Endothelial cell of umbilical vein (primary cell): ENCODE data around the gene ZFYVE21. TPM values are rescaled to one million over a fixed set of nuclear protein-coding genes. Genes with fewer than 3 reads are reported as not detected.

ENCODE experiments used
- BruUV-seq: library from RNA; stranded (reverse); fragments of 400-500 nt; replicated peaks from 2 replicates; lab custom pipeline; 2021; lab: Mats Ljungman, UMichigan
- CTCF ChIA-PET: fragments of 300-600, 350-600 bp; sonication (Branson Sonifier 250); formaldehyde crosslinking; loops from one replicate; lab custom pipeline; 2021; ENCODE audit warnings: antibody characterized with exemption, inconsistent platforms; lab: Charles Lee
- POLR2A ChIA-PET: fragments of 300-600, 350-600 bp; sonication (Branson Sonifier 250); formaldehyde crosslinking; loops from one replicate; lab custom pipeline; 2021; ENCODE audit warnings: antibody characterized with exemption, inconsistent platforms; lab: Charles Lee
- DNase-seq: peaks from one replicate; pipeline ENCODE4 v3.0.0-alpha.2; 2011; ENCODE audit warnings: low read depth, low spot score
- FAIRE-seq: peaks from 2 replicates; lab custom pipeline; 2011; peaks lifted over from hg19 to GRCh38; lab: Jason Lieb, UNC
- H2AFZ ChIP-seq: 2 replicates; pipeline ENCODE4 v1.6.0; 2012; ENCODE audit warnings: low read depth, low read length, control low read depth, inconsistent platforms
- H3K27ac ChIP-seq: 2 replicates; pipeline ENCODE4 v1.5.1; 2011; ENCODE audit warnings: low read depth, mild to moderate bottlenecking, control low read depth, low read length, moderate library complexity; ENCODE audit not compliant: insufficient read depth
- H3K27me3 ChIP-seq, 2 experiments: 2 replicates each; pipeline versions ENCODE4 v1.6.0 to v1.6.1; 2011; ENCODE audit warnings: low read length in 2 of 2, mixed read lengths in 1 of 2; ENCODE audit not compliant: control insufficient read depth in 2 of 2, insufficient read depth in 2 of 2
- H3K36me3 ChIP-seq, 2 experiments: 2 replicates in 1 of 2; 3 replicates in 1 of 2; pipeline ENCODE4 v1.5.1; 2011; ENCODE audit warnings: low read length in 2 of 2, mild to moderate bottlenecking in 1 of 2, moderate library complexity in 1 of 2; ENCODE audit not compliant: control insufficient read depth in 2 of 2, insufficient read depth in 2 of 2; ENCODE audit errors: extremely low read depth in 1 of 2
- H3K4me1 ChIP-seq: 3 replicates; pipeline ENCODE4 v1.5.1; 2011; ENCODE audit warnings: mild to moderate bottlenecking, low read length; ENCODE audit not compliant: control insufficient read depth, insufficient read depth; ENCODE audit errors: extremely low read depth
- H3K4me2 ChIP-seq: 2 replicates; pipeline ENCODE4 v1.6.1; 2011; ENCODE audit warnings: low read length, control low read depth, mixed read lengths; ENCODE audit not compliant: insufficient read depth
- H3K4me3 ChIP-seq, 3 experiments: fragments of 200-600 bp in 1 of 3; sonication (generic), shearing (Covaris generic) in 1 of 3; replicated peaks in 1 of 3; 2 replicates each; pipeline ENCODE4 v1.5.1; 2011 to 2016; ENCODE audit warnings: control low read depth in 3 of 3, low read length in 3 of 3, mild to moderate bottlenecking in 2 of 3, inconsistent platforms in 1 of 3, low read depth in 1 of 3, moderate library complexity in 1 of 3; ENCODE audit not compliant: insufficient read depth in 1 of 3
- H3K79me2 ChIP-seq: 2 replicates; pipeline ENCODE4 v1.6.0; 2012; ENCODE audit warnings: low read length, inconsistent platforms; ENCODE audit not compliant: control insufficient read depth, insufficient read depth
- H3K9ac ChIP-seq: replicated peaks from 2 replicates; pipeline ENCODE3; 2011; ENCODE audit warnings: low read length, control low read depth; ENCODE audit not compliant: insufficient read depth; ENCODE audit errors: extremely low read depth
- H3K9me1 ChIP-seq: replicated peaks from 3 replicates; pipeline ENCODE4 v1.6.0; 2011; ENCODE audit warnings: mild to moderate bottlenecking, low read length; ENCODE audit not compliant: control insufficient read depth, insufficient read depth; ENCODE audit errors: extremely low read depth
- H3K9me3 ChIP-seq: replicated peaks from 2 replicates; pipeline ENCODE4 v1.5.1; 2012; ENCODE audit warnings: low read length, inconsistent platforms; ENCODE audit not compliant: control insufficient read depth, insufficient read depth
- H4K20me1 ChIP-seq: replicated peaks from 2 replicates; pipeline ENCODE3; 2011; ENCODE audit warnings: mild to moderate bottlenecking, low read length; ENCODE audit not compliant: control insufficient read depth, insufficient read depth; ENCODE audit errors: extremely low read depth
- EZH2 ChIP-seq: IDR thresholded peaks from 2 replicates; pipeline ENCODE4 v1.6.1; 2012; ENCODE audit warnings: borderline replicate concordance, low read depth, mild to moderate bottlenecking, moderate library complexity, low read length, inconsistent platforms; ENCODE audit not compliant: severe bottlenecking
- FOS ChIP-seq: IDR thresholded peaks from 2 replicates; pipeline ENCODE4 v1.6.1; 2011; ENCODE audit warnings: mild to moderate bottlenecking, low read length, moderate library complexity, borderline replicate concordance; ENCODE audit not compliant: insufficient read depth
- GATA2 ChIP-seq: IDR thresholded peaks from 2 replicates; pipeline ENCODE4 v1.7.0; 2011; ENCODE audit warnings: low read depth, mild to moderate bottlenecking, moderate library complexity, mixed read lengths, low read length; ENCODE audit not compliant: insufficient read length, insufficient read depth
- JUN ChIP-seq: IDR thresholded peaks from 2 replicates; pipeline ENCODE4 v1.6.1; 2011; ENCODE audit warnings: borderline replicate concordance, low read depth; ENCODE audit not compliant: insufficient read length, insufficient read depth
- MYC ChIP-seq: IDR thresholded peaks from one replicate; pipeline ENCODE4 v1.6.1; 2011; ENCODE audit warnings: mild to moderate bottlenecking, low read depth, low read length
- POLR2A ChIP-seq: IDR thresholded peaks from 2 replicates; pipeline ENCODE4 v1.6.1; 2012; ENCODE audit warnings: low read depth, mild to moderate bottlenecking, control low read depth, low read length
- POLR2AphosphoS5 ChIP-seq: IDR thresholded peaks from 2 replicates; pipeline ENCODE4 v1.6.1; 2012; ENCODE audit warnings: low read depth, mild to moderate bottlenecking, control low read depth, low read length, moderate library complexity; ENCODE audit not compliant: insufficient read depth
- dilution Hi-C: fragments of 300-500 bp; cut with MboI; formaldehyde crosslinking; loops from one replicate; pipeline ENCODE4 v1.15.0; 2019; ENCODE audit warnings: low sequenced_read_pairs; ENCODE audit not compliant: extremely low pct_ligation_motif_present
- intact Hi-C: fragments of 100-400 bp; cut with micrococcal nuclease; formaldehyde crosslinking; loops from one replicate; pipeline ENCODE4 v1.10.0; 2022
- polyA plus RNA-seq, 4 experiments: library from polyadenylated mRNA; depleted of rRNA in 3 of 4; stranded (reverse) in 3 of 4; unstranded in 1 of 4; fragments of >200 nt; gene quantifications; 2 replicates each; pipeline versions ENCODE4 v1.2.1 to v1.2.3, GENCODE V29; 2011 to 2012; ENCODE audit warnings: missing spikeins in 1 of 4
- total RNA-seq: library from RNA; stranded (reverse); gene quantifications from 2 replicates; pipeline ENCODE4 v1.2.3, GENCODE V29; 2021
- TF ChIP-seq, protein P1 (sequence below): IDR thresholded peaks from 2 replicates; pipeline ENCODE4 v1.6.1; 2011; ENCODE audit not compliant: insufficient read depth, insufficient read length
- TF ChIP-seq, protein P2 (sequence below), 2 donors: IDR thresholded peaks; 1 replicate in 1 of 2; 2 replicates in 1 of 2; pipeline ENCODE4 v1.5.1; 2011; ENCODE audit warnings: low read length in 2 of 2, mild to moderate bottlenecking in 2 of 2, moderate library complexity in 2 of 2, control low read depth in 1 of 2, inconsistent platforms in 1 of 2, low read depth in 1 of 2; ENCODE audit not compliant: insufficient read depth in 1 of 2; ENCODE audit errors: extremely low read depth in 1 of 2

Gene ZFYVE21
- total and polyA plus RNA-seq, 2 donors (not counting 3 experiments of a cell fraction or from before 2014, with no cell fraction given) = 54.5 to 98.3 TPM

DNA sequence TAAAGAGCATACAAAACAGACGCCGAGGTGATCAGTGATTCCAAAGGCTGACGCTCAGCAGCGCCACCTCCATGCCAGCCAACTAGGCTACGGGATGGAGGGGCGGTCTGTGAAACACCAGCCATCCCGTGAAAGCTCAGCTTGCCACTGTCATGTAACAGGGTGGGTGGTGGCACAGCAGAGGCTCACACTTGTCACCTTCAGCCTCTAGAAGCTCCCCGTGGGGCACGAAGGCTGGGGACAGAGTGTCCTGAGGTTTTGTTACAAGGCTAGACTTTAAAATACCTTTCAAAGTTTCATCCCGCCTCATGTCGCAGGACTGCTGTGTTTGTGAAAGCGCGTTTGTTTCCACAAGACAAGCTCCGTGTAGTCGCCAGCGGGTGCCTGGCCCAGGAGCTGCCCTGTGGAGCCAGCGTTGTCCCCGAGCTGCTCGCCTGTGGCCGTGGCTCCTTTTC is 21.0 kb upstream of the ZFYVE21 start:
- no peak overlapping the region for H3K27ac ChIP-seq
- TF ChIP-seq, protein P1, sequence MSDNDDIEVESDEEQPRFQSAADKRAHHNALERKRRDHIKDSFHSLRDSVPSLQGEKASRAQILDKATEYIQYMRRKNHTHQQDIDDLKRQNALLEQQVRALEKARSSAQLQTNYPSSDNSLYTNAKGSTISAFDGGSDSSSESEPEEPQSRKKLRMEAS = no peak
- no peak for TF ChIP-seq FOS
- TF ChIP-seq GATA2 = no peak
- TF ChIP-seq POLR2AphosphoS5 = no peak
- no peak for TF ChIP-seq JUN
- H3K9ac ChIP-seq = no peak overlapping the region
- no peaks in the 10 kb centered on the region for H3K9me1 ChIP-seq
- no peak overlapping the region for H2AFZ ChIP-seq
- no peak overlapping the region for H3K4me3 ChIP-seq
- H3K4me1 ChIP-seq = peaks cover 9% of the 10 kb centered on the region
- H3K4me2 ChIP-seq = no peak overlapping the region
- ChIA-PET POLR2A (no interaction called here), CTCF (interaction anchor here (1.0 to 2.6 kb wide), 3 partner anchors 10 to 206 kb away, joined by 3 to 10 read pairs (median 9); no protein-coding TSS in a partner anchor)
- intact Hi-C loops = no loop called here
- no peaks in the 10 kb centered on the region for H3K9me3 ChIP-seq
- H3K36me3 ChIP-seq = peaks cover 6 to 25% of the 10 kb centered on the region in 2 experiments
- H3K27me3 ChIP-seq = no peaks in the 10 kb centered on the region
- H4K20me1 ChIP-seq = no peaks in the 10 kb centered on the region
- H3K79me2 ChIP-seq = peaks cover 4% of the 10 kb centered on the region
- dilution Hi-C loops = no loop called here
- BruUV-seq = no TSS peak
- no peak for DNase-seq
- no peak for FAIRE-seq

DNA sequence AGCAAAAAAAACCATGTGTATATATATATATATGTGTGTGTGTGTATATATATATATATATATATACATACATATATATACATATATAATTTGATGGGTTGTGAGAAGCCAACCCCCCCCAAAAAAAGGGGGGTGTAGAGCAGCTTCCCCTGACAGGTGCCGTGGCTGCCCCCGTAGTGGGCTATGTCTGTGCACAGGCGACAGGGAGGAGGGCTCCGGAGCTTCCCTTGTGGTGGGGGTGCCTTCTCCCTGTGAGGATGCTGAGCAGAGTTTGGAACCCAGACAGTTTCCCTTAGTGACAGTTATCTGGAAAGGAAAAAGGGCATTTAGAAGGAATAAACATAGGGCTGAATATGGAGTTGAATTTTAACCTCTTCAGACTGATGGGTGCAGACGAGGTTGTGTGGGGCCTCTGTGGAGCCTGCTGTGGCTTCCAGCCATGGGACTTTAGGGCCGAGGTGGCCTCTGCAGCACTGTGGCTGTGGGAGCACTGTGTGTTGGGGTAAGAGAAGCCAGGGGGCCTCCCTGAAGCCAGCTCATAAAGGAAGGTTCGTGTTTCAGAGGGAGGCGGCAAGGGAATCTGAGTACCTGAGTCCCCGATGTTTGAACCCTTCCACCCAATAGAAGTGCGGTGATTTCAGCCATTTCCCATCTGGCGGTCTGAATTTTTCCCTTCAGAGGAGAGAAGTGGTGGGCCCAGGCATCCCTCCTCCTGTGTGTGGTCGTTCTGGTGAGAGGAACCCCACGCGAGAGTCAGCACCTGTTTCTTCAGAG is 20.1 kb upstream of the ZFYVE21 start:
- DNase-seq = no peak
- no peak overlapping the region for H3K27ac ChIP-seq
- intact Hi-C loops (no loop called here), dilution Hi-C loops (no loop called here)
- H3K4me3 ChIP-seq = no peak overlapping the region
- no peaks in the 10 kb centered on the region for H3K9me3 ChIP-seq
- H3K4me1 ChIP-seq = peaks cover 9% of the 10 kb centered on the region
- no peak for TF ChIP-seq POLR2A
- TF ChIP-seq POLR2AphosphoS5 = no peak
- TF ChIP-seq, protein P1 = no peak
- no peak for TF ChIP-seq MYC
- TF ChIP-seq EZH2 = no peak
- TF ChIP-seq JUN = no peak
- TF ChIP-seq, protein P2, sequence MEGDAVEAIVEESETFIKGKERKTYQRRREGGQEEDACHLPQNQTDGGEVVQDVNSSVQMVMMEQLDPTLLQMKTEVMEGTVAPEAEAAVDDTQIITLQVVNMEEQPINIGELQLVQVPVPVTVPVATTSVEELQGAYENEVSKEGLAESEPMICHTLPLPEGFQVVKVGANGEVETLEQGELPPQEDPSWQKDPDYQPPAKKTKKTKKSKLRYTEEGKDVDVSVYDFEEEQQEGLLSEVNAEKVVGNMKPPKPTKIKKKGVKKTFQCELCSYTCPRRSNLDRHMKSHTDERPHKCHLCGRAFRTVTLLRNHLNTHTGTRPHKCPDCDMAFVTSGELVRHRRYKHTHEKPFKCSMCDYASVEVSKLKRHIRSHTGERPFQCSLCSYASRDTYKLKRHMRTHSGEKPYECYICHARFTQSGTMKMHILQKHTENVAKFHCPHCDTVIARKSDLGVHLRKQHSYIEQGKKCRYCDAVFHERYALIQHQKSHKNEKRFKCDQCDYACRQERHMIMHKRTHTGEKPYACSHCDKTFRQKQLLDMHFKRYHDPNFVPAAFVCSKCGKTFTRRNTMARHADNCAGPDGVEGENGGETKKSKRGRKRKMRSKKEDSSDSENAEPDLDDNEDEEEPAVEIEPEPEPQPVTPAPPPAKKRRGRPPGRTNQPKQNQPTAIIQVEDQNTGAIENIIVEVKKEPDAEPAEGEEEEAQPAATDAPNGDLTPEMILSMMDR (IDR thresholded peaks at IDR 0.05; ENCODE audit: extremely low read depth in 1 of 2, insufficient read depth in 1 of 2, low read depth in 1 of 2, low read length in 2 of 2) = no peak
- H2AFZ ChIP-seq = no peak overlapping the region
- peaks cover 2% of the 10 kb centered on the region for H3K79me2 ChIP-seq
- no TSS peak for BruUV-seq
- H3K9ac ChIP-seq = no peak overlapping the region
- H3K36me3 ChIP-seq = peaks cover 6 to 31% of the 10 kb centered on the region in 2 experiments
- no peaks in the 10 kb centered on the region for H3K9me1 ChIP-seq
- ChIA-PET CTCF (interaction anchor here (1.0 to 2.6 kb wide), 3 partner anchors 9 to 206 kb away, joined by 3 to 10 read pairs (median 9); no protein-coding TSS in a partner anchor), POLR2A (no interaction called here)
- H3K27me3 ChIP-seq = no peaks in the 10 kb centered on the region
- no peak overlapping the region for H3K4me2 ChIP-seq
- no peak for FAIRE-seq
- H4K20me1 ChIP-seq = no peaks in the 10 kb centered on the region
